HCT116 (cell line): ENCODE data around the gene SPTLC1. TPM values are rescaled to one million over a fixed set of nuclear protein-coding genes. Genes with fewer than 3 reads are reported as not detected.

Source experiments
- ATAC-seq: fragments of 200-7000 bp; cut with Tn5 transposase; 2 replicates; pipeline ENCODE4 v1.9.1; 2020; ENCODE audit warnings: mild to moderate bottlenecking, moderate library complexity
- BruUV-seq: library from RNA; stranded (reverse); fragments of 400-500 nt; replicated peaks from 2 replicates; lab custom pipeline; 2021; lab: Mats Ljungman, UMichigan
- CTCF ChIA-PET: fragments of 300-600 bp; sonication (Branson Sonifier 250); formaldehyde crosslinking; loops from one replicate; lab custom pipeline; 2021; ENCODE audit warnings: antibody characterized with exemption; lab: Charles Lee
- POLR2A ChIA-PET: fragments of 300-600, 350-600 bp; sonication (Branson Sonifier 250); formaldehyde crosslinking; loops from one replicate; lab custom pipeline; 2021; ENCODE audit warnings: antibody characterized with exemption; lab: Charles Lee
- RAD21 ChIA-PET, 2 experiments: fragments of 300-600 bp; sonication (Branson Sonifier 250); formaldehyde crosslinking; loops; one replicate each; lab custom pipeline; 2023; ENCODE audit warnings: low total read pairs in 2 of 2; ENCODE audit not compliant: uncharacterized antibody in 2 of 2, unreplicated experiment in 2 of 2, low non-redundant PET in 1 of 2; lab: Charles Lee
- DNase-seq: peaks from one replicate; pipeline ENCODE4 v3.0.0-alpha.2; 2010; ENCODE audit warnings: low read depth, low spot score
- H2AFZ ChIP-seq: fragments of 200-600 bp; shearing (Covaris generic), sonication (generic); 2 replicates; pipeline ENCODE4 v1.6.1; 2017; ENCODE audit warnings: low read depth, mixed run types, mixed read lengths, antibody characterized with exemption, low read length; ENCODE audit not compliant: poor library complexity, severe bottlenecking
- H3K27ac ChIP-seq: 2 replicates; pipeline ENCODE4 v1.5.1; 2012; ENCODE audit warnings: low read depth, low read length
- H3K27me3 ChIP-seq: fragments of 200-600 bp; sonication (generic); 2 replicates; pipeline ENCODE4 v1.6.1; 2016; ENCODE audit warnings: mixed run types, low read length, mixed read lengths; ENCODE audit not compliant: insufficient read depth
- H3K36me3 ChIP-seq, 2 experiments: fragments of 200-500 bp in 1 of 2; fragments of 200-600 bp in 1 of 2; sonication (Bioruptor generic) in 1 of 2; sonication (generic) in 1 of 2; 2 replicates each; pipeline versions ENCODE4 v1.5.1 to v1.6.1; 2014 to 2016; ENCODE audit warnings: low read length in 2 of 2, inconsistent platforms in 1 of 2, mixed read lengths in 1 of 2, mixed run types in 1 of 2; ENCODE audit not compliant: insufficient read depth in 2 of 2, control insufficient read depth in 1 of 2
- H3K4me1 ChIP-seq, 2 experiments: fragments of 200-600 bp in 1 of 2; sonication (generic) in 1 of 2; 2 replicates each; pipeline versions ENCODE4 v1.5.1 to v1.6.1; 2012 to 2017; ENCODE audit warnings: low read length in 2 of 2, inconsistent platforms in 1 of 2, mild to moderate bottlenecking in 1 of 2, mixed read lengths in 1 of 2, mixed run types in 1 of 2, moderate library complexity in 1 of 2; ENCODE audit not compliant: insufficient read depth in 2 of 2, control insufficient read depth in 1 of 2
- H3K4me2 ChIP-seq: fragments of 200-600 bp; sonication (generic); 2 replicates; pipeline ENCODE4 v1.6.1; 2017; ENCODE audit warnings: mixed run types, low read length, mixed read lengths
- H3K4me3 ChIP-seq, 2 experiments: fragments of 200-600 bp in 1 of 2; sonication (generic) in 1 of 2; replicated peaks in 1 of 2; 2 replicates each; pipeline ENCODE4 v1.5.1; 2011 to 2016; ENCODE audit warnings: low read length in 2 of 2, control low read depth in 1 of 2, low read depth in 1 of 2, mild to moderate bottlenecking in 1 of 2, mixed read lengths in 1 of 2, mixed run types in 1 of 2
- H3K79me2 ChIP-seq: fragments of 200-600 bp; sonication (generic); 2 replicates; pipeline ENCODE4 v1.6.1; 2017; ENCODE audit warnings: mild to moderate bottlenecking, mixed run types, low read length, moderate library complexity, mixed read lengths; ENCODE audit not compliant: insufficient read depth
- H3K9ac ChIP-seq: fragments of 200-600 bp; sonication (generic); 2 replicates; pipeline ENCODE4 v1.6.1; 2016; ENCODE audit warnings: low read length, mixed read lengths
- H3K9me2 ChIP-seq: fragments of 200-600 bp; sonication (generic), shearing (Covaris generic); 2 replicates; pipeline ENCODE4 v1.6.1; 2017; ENCODE audit warnings: mixed run types, mild to moderate bottlenecking, moderate library complexity; ENCODE audit not compliant: insufficient read depth
- H3K9me3 ChIP-seq, 2 experiments: fragments of 200-500 bp in 1 of 2; fragments of 200-600 bp in 1 of 2; sonication (Bioruptor generic) in 1 of 2; sonication (generic) in 1 of 2; 2 replicates each; pipeline ENCODE4 v1.6.1; 2014 to 2017; ENCODE audit warnings: low read length in 2 of 2, mixed read lengths in 2 of 2, inconsistent platforms in 1 of 2, low read depth in 1 of 2, mild to moderate bottlenecking in 1 of 2, mixed run types in 1 of 2, moderate library complexity in 1 of 2; ENCODE audit not compliant: control insufficient read depth in 1 of 2, insufficient read depth in 1 of 2
- H4K20me1 ChIP-seq: fragments of 200-600 bp; sonication (generic), shearing (Covaris generic); 2 replicates; pipeline ENCODE4 v1.6.1; 2017; ENCODE audit warnings: mixed run types, mild to moderate bottlenecking, moderate library complexity; ENCODE audit not compliant: insufficient read depth
- CBX3 ChIP-seq: IDR thresholded peaks from 2 replicates; pipeline ENCODE4 v1.6.1; 2012; ENCODE audit warnings: low read depth
- CEBPB ChIP-seq: IDR thresholded peaks from 2 replicates; pipeline ENCODE4 v1.6.1; 2012; ENCODE audit warnings: low read depth
- EGR1 ChIP-seq: IDR thresholded peaks from 2 replicates; pipeline ENCODE4 v1.6.1; 2012; ENCODE audit warnings: low read depth
- ELF1 ChIP-seq: IDR thresholded peaks from 2 replicates; pipeline ENCODE4 v1.6.1; 2012; ENCODE audit warnings: low read depth, borderline replicate concordance
- EZH2 ChIP-seq: fragments of 200-600 bp; sonication (generic); IDR thresholded peaks from 2 replicates; pipeline ENCODE4 v1.6.1; 2017; ENCODE audit warnings: antibody characterized with exemption, mixed run types
- EZH2phosphoT487 ChIP-seq: fragments of 200-600 bp; IDR thresholded peaks from 2 replicates; pipeline ENCODE4 v1.6.1; 2018; ENCODE audit warnings: antibody characterized with exemption, borderline replicate concordance
- POLR2AphosphoS5 ChIP-seq: IDR thresholded peaks from 2 replicates; pipeline ENCODE4 v1.6.1; 2011; ENCODE audit warnings: mild to moderate bottlenecking, low read depth, low read length, moderate library complexity
- RAD21 ChIP-seq: IDR thresholded peaks from 2 replicates; pipeline ENCODE4 v1.6.1; 2012; ENCODE audit warnings: low read depth, mild to moderate bottlenecking
- SIN3A ChIP-seq: IDR thresholded peaks from 2 replicates; pipeline ENCODE4 v1.6.1; 2012; ENCODE audit warnings: low read depth
- TCF7L2 ChIP-seq: IDR thresholded peaks from 2 replicates; pipeline ENCODE4 v1.7.0; 2011; ENCODE audit warnings: borderline replicate concordance, inconsistent platforms; ENCODE audit not compliant: insufficient read depth, insufficient read length; ENCODE audit errors: extremely low read depth
- YY1 ChIP-seq: IDR thresholded peaks from 2 replicates; pipeline ENCODE4 v1.6.1; 2011; ENCODE audit warnings: low read length, low read depth, moderate library complexity, mild to moderate bottlenecking; ENCODE audit not compliant: insufficient replicate concordance; ENCODE audit errors: extremely low read depth
- ZFX ChIP-seq: fragments of 450-650 bp; IDR thresholded peaks from 2 replicates; pipeline ENCODE4 v1.6.1; 2017
- intact Hi-C: fragments of 100-400 bp; cut with micrococcal nuclease; formaldehyde crosslinking; loops from 2 replicates; pipeline ENCODE4 v1.10.0; 2022
- total RNA-seq: library from RNA; stranded (reverse); gene quantifications from one replicate; pipeline ENCODE4 v1.2.1, GENCODE V29; 2021; ENCODE audit not compliant: unreplicated experiment
- TF ChIP-seq, protein P1 (sequence below): IDR thresholded peaks from 2 replicates; pipeline ENCODE4 v1.6.1; 2012
- TF ChIP-seq, protein P2 (sequence below): IDR thresholded peaks from 2 replicates; pipeline ENCODE4 v1.6.1; 2012; ENCODE audit warnings: low read depth
- TF ChIP-seq, protein P3 (sequence below): IDR thresholded peaks from 2 replicates; pipeline ENCODE4 v1.6.1; 2012

SPTLC1 gene
- total RNA-seq, 1 experiment from 2014 or later = 81.7 TPM

DNA sequence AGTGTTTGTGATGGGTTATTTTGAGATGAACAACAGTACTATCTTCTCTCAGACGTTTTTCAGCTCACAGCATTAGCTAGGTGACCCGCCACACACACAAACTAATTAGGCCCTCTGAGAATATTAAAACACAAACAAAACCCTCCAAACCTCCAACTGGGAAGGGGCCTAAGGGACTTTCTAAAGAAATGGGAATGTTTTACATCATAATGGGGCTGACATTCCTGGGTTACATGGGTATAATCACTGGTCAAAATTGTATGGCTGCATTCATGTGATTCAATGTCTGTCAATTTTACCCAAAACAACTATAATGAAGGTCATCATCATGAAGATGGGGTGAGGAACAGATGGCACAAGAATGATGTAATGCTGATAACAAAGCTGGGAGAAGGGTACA is 59.6 kb downstream of the SPTLC1 start:
- H3K27me3 ChIP-seq = no peaks in the 10 kb centered on the region
- no peaks in the 10 kb centered on the region for H3K4me1 ChIP-seq
- H3K27ac ChIP-seq = no peak overlapping the region
- H3K4me3 ChIP-seq = no peak overlapping the region
- POLR2A ChIA-PET = no interaction called here
- no TSS peak for BruUV-seq
- peaks cover 4 to 19% of the 10 kb centered on the region in 2 experiments; a peak in 3 of 4 replicates for H3K36me3 ChIP-seq
- H3K9me2 ChIP-seq = no peaks in the 10 kb centered on the region
- H4K20me1 ChIP-seq = no peaks in the 10 kb centered on the region
- H3K9me3 ChIP-seq = no peaks in the 10 kb centered on the region
- CTCF ChIA-PET = no interaction called here
- RAD21 ChIA-PET = no interaction called here
- no peak overlapping the region for H3K9ac ChIP-seq
- no peak for DNase-seq
- intact Hi-C loops = no loop called here
- no peak overlapping the region for H2AFZ ChIP-seq
- no peak for ATAC-seq
- peaks cover 16% of the 10 kb centered on the region for H3K79me2 ChIP-seq
- H3K4me2 ChIP-seq = no peak overlapping the region
- TF ChIP-seq TCF7L2 (no peak), EGR1 (no peak), EZH2phosphoT487 (no peak), CBX3 (no peak), SIN3A (no peak), YY1 (no peak), ELF1 (no peak), RAD21 (no peak), ZFX (no peak), CEBPB (no peak), POLR2AphosphoS5 (no peak), EZH2 (no peak)
- TF ChIP-seq, protein P1, sequence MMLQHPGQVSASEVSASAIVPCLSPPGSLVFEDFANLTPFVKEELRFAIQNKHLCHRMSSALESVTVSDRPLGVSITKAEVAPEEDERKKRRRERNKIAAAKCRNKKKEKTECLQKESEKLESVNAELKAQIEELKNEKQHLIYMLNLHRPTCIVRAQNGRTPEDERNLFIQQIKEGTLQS = no peak
- TF ChIP-seq, protein P2, sequence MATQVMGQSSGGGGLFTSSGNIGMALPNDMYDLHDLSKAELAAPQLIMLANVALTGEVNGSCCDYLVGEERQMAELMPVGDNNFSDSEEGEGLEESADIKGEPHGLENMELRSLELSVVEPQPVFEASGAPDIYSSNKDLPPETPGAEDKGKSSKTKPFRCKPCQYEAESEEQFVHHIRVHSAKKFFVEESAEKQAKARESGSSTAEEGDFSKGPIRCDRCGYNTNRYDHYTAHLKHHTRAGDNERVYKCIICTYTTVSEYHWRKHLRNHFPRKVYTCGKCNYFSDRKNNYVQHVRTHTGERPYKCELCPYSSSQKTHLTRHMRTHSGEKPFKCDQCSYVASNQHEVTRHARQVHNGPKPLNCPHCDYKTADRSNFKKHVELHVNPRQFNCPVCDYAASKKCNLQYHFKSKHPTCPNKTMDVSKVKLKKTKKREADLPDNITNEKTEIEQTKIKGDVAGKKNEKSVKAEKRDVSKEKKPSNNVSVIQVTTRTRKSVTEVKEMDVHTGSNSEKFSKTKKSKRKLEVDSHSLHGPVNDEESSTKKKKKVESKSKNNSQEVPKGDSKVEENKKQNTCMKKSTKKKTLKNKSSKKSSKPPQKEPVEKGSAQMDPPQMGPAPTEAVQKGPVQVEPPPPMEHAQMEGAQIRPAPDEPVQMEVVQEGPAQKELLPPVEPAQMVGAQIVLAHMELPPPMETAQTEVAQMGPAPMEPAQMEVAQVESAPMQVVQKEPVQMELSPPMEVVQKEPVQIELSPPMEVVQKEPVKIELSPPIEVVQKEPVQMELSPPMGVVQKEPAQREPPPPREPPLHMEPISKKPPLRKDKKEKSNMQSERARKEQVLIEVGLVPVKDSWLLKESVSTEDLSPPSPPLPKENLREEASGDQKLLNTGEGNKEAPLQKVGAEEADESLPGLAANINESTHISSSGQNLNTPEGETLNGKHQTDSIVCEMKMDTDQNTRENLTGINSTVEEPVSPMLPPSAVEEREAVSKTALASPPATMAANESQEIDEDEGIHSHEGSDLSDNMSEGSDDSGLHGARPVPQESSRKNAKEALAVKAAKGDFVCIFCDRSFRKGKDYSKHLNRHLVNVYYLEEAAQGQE = no peak
- TF ChIP-seq, protein P3, sequence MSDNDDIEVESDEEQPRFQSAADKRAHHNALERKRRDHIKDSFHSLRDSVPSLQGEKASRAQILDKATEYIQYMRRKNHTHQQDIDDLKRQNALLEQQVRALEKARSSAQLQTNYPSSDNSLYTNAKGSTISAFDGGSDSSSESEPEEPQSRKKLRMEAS = no peak
